ENCODE measurements around the gene TDRD10.

GRCh38 chr1:154512760-154513159 is 10.7 kb downstream of the TDRD10 start:
- TF ChIP-seq GATA2 (IDR thresholded peaks at IDR 0.05; ENCODE audit: low read depth, low read length) (no peak), GATA3 (IDR thresholded peaks at IDR 0.05; ENCODE audit: low read depth, low read length) (no peak)

Measured in SH-SY5Y (cell line).